ENCODE measurements around the gene TIMM10.

The TIMM10 gene

DNA sequence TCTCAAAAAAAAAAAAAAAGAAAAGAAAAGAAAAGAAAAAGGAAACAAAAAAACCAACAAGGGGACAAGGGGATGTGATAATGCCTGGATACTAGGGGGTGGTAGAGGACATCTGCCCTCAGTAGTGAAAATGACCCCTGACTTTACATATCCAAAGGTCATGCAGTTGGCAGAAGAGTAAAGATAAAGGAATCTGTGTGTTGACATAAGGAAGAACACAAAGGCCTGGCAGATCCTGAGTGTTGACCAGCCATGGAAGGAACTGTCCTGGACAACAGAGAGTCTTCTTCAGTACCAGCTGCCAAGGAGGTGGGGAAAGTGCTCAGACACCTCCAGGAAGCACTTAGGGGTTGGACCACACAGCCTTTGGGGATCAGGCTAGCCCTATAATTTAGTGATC lies 27.7 kb downstream of the TIMM10 start:
- DNase-seq (ENCODE audit: low read depth): no peak

- no peak for DNase-seq (ENCODE audit: low read depth)
These were observed 28.2 kb downstream of the TIMM10 start for GRCh38 chr11:57502376-57502775.

GRCh38 chr11:57501953-57502352 lies 28.6 kb downstream of the TIMM10 start:
- no peak for DNase-seq (ENCODE audit: low read depth)

- DNase-seq (ENCODE audit: low read depth): no peak
These were observed 29.6 kb downstream of the TIMM10 start for GRCh38 chr11:57500926-57501325.

- DNase-seq (ENCODE audit: low read depth): no peak
These were observed 30.0 kb downstream of the TIMM10 start for GRCh38 chr11:57500515-57500914.

- DNase-seq (ENCODE audit: low read depth): no peak
These were observed 30.5 kb downstream of the TIMM10 start for GRCh38 chr11:57499983-57500461.

DNA sequence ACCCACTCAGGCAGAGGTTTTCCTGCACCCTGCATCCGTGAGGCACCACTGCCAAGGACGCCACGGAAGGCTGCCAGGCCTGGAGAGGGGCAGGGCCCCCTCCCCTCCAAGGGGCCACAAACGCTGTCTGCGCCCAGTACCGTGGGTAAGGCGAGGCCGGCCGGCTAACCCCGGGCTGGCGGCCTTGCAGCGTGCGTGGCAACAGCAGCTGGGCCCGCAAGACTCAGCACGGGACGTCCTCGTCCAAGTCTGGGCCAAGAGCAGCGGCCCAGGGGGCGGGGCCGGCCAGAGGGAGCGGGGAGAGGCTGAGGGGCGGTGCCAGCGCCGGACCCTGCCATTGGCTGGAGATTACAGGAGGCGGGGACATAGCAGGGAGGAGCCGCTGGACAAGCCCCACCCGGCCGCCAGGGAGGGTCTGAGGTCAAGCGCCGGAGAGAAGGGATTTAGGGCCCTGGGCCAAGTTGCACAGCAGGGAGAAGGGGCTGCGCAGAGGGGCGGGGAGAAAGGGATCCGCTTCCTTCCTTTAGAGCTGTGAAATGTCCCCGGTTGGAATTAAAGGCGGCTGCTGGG lies 31.1 kb downstream of the TIMM10 start:
- DNase-seq (ENCODE audit: low read depth): peak; percentile 70

- no peak for DNase-seq (ENCODE audit: low read depth)
These were observed 32.0 kb downstream of the TIMM10 start for GRCh38 chr11:57498540-57498939.

GRCh38 chr11:57497303-57498247 lies 33.0 kb downstream of the TIMM10 start:
- DNase-seq (ENCODE audit: low read depth): no peak

DNA sequence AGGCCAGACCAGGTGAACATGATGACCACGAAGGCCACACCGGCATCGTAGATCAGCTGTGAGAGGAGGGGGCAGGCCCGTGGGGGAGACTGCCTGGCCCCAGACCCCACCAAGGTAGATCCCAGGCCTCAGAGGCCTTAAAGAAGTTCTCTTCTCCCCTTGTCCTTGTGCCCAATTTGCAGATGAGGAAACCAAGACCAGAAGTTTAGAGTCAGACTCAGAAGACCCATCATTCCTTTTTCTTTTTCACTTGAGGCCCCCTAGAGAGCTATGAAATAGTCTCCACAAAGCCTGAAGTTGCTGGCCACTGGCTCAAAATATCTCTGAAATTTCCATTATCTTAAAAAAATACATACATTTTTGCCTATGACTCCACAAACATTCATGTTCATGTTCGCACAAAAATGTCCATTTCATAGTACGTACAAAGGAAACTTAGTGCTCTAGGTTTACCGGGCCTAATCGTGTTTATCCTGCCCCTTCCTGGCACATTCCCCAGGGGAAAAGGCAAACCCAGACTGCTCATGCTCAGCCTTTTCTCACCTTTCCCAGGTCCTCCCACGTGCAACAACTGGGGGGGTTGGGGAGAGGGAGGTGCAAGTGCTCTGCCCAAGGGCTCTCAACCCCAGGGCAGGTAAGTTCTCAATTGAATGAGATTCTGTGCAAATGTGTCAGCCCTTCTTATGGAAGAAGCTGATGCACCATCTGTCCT lies 34.3 kb downstream of the TIMM10 start:
- no peak for DNase-seq (ENCODE audit: low read depth)

DNA sequence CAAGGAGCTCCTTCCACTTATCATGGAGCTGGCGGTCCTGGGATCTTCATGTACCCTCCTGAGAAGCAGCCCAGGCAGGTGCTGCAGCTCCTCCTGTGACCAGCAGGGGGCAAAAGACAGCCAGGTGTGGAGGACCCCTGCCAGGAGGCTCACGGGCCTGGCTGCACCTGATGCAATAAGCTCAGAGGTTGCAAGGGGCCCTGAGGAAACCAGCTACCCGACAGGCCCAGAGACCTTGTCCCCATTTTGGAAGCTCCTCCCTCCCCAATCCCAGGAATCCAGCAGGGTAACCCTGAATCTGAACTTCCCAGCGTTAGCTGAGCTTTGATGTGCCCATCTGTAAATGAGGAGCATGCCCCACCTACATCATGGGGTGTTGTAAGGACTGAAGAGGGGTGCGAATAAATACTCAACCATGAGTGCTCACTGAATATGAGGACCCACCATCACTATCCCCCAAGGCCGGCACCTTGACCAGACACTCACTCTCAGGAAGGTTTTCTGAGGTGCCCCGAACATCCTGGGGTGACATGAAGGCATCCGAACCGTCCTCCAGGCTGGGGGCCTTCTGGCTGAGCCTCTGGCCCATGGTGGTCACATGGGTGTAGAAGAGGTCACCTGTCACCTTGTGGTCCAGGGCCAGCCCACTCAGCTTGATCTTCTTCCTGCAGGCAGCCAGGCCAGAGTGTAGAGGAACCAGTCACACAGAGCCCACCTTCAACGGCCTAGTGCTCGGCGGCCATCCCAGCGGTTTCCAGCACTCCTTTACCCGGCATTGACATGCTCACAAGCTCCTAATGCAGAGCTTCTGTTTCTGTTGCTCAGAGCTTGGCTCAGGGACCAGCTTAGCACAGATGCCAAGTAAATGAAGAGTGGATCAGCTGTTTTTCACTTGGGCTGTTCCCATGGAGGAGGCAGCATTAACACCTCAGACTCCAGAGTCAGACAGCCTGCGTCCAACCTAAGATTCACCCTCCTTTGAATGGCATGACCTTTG lies 36.7 kb downstream of the TIMM10 start:
- no peak for DNase-seq (ENCODE audit: low read depth)

GRCh38 chr11:57491371-57492061 lies 39.0 kb downstream of the TIMM10 start:
- DNase-seq (ENCODE audit: low read depth): no peak

- DNase-seq (ENCODE audit: low read depth): no peak
These were observed 39.9 kb downstream of the TIMM10 start for GRCh38 chr11:57490456-57491248.

DNA sequence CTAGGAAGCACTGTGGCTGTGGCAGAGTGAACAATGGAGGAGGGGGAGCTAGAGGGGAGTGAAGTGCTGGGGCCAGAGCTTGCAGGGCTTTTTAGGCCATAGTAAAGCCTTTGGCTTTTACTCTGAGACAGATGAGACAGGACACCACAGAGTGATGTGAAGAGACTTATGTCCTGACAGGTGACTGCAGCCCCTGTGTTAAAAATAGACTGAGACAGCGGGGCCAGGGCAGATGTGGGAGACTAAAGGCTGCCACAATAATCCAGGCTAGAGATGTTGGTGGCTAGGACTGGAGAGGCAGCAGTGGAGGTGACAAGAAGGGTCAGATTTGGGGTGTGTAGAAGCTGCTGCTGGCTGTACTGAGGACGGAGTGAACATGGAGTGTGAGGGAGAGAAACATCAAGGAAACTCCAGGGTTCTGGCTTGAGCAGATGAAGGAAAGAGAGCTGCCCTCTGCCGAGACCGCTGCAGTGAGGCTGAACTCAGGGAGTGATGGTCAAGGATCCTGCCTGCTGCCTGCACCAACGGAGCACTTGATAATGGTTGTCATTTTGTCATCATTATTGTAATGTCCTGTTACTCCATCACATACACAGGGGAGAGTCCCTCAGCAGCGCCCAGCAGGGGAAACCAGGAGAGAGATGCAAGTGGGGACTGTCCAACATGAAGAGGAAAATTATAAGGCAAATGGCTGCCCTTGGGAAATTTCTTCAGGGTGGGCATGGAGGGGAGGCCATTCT lies 42.5 kb downstream of the TIMM10 start:
- no peak for DNase-seq (ENCODE audit: low read depth)

GRCh38 chr11:57487021-57487778 lies 43.4 kb downstream of the TIMM10 start:
- DNase-seq (ENCODE audit: low read depth): no peak

DNA sequence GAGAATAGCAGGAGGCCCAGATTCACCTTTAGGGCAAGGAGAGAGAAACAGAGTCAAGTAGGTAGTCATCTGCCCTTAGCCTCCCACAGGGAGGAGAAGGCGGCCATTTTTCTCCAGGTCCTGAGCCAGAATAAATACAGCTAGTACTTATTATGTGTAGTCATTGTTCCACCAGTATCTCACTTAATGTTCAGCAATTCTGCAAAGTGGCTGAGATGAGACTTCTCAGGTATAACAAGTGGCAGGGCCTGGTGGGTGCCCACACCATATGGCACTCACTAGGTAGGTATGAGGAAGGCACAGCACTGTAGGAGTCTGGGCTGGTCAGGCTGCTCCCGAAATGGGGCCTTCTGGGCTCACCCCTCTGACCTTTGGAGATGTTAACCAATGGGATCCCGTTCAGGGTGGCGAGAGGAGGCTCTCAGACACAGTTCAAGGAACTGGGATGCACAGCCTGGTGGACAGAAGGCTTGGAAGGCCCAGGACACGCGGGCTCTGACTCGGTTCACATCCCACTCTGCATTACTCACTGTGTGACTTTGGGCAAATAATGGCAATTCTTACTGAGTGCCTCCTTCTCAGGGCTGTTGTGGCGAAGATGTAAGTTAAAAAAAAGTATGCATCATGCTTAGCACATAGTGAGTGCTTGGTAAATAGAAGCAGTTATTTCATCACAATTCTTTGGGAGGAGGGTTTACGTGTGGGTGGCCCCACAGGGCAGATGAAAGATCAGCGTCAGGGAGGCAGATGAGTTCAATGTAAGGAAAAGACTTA lies 45.1 kb downstream of the TIMM10 start:
- no peak for DNase-seq (ENCODE audit: low read depth)

DNA sequence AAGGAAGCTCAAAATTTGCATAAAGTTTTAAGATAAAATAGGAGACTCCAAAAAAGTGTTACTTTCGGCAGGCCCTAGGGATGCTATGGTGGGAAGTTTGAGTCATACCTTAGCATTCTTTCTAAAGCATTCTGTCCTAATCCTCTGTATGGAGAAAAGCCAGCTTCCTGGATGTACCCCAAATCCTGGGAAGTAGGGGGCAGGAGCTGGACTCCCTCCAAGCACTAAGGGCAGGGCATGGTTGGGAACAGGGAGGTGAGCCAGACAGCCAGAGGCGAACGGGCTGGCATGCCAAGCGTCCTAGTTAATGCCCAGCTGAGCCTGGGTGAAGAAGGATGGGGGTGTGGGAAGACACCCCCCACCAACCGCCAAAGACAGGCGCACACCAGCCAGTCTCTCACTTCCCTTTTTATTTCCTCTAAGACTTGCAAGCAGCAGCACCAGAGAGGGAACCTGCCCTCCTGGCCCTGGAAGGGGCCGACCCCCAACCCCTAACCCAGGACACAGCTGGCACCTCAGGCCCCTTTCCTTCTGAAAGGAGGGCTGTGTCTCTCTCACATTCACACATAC lies 46.3 kb downstream of the TIMM10 start:
- no peak for DNase-seq (ENCODE audit: low read depth)

- no peak for DNase-seq (ENCODE audit: low read depth)
These were observed 47.0 kb downstream of the TIMM10 start for GRCh38 chr11:57483562-57483918.
